ENCODE data around the gene STK11IP.

Gene STK11IP

DNA sequence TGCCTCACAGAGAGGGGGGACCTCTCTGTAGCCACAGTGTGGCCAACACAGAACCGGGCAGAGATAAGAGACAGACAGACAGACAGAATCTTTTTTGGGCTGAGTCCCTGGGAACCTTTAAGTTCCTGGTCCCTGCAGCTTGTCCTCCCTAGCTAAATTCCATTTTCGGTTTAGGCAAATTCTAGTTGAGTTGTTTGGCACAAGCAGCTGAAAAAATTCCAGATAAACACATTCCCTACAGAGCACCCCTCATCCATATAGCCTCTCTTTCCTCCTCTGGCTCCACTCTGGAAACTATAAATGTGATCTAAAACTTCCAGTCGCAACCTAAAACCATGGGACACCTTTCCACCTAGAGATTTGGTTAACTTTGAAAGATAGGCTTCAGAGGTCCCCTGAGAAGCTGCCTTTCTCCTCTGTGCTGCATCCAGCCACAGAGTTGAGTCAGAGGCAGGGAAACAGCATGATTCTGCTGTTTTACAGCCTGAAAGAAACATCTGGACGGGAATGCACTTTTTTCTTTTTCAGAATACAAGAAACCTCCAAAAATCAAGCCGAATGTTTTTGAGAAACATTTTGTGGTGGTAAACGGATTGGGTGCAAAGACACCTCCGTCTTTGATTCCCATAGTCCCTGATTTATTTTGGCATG is 60.7 kb downstream of the STK11IP start:
- no peak for DNase-seq

DNA sequence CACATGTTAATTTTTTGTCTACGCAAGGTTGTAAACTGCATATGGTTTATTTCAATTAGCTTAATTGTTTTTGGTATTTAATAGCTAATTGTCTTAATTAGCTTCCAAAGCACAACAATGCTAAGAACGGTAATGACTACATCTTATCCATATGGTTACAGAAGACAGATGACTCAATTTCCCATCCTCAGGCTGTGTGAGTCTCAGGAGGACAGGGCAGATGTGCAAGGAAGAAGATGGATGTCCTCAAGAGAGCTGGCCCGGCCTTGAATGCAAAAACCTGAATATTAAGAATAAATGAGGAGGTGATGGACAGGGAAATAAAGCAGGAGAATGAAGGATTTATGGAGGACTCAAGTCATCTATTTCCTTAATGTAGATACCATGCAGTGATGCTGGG is 61.2 kb downstream of the STK11IP start:
- no peak for DNase-seq

DNA sequence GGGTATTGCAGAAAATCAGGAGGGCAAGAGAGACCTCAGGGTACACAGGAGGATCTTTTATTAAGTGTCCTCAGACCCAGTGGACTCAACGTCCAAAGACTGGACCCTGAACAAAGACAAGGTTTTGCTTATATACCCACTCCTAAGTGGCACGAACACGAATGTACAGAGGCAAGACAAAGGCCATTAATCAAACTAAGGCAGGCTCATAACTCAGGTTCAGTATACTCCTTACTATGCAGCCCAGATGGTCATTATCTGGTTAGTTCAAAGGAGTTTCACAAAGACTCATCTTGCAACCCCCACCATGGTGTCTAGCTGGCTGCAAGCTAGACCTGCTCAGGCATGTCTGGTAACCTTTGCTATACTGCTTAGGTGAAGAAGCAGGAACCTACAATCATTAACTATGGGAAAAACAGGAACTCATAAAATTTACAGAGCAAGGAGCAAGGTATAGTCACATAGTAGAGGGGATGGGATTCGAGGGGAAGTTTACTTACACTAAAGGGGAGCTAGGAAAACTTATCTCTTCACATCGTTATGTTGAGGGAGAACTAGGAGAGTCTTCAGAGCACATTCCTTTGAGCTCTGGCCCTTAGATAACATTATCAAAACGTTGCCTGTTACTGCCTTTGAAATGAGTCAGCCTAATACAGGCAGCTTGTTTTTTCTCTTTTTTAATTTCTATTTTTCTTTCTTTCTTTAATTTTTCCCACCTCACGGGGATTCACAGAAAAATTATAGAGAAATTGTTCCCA is 63.7 kb downstream of the STK11IP start:
- DNase-seq = no peak

DNA sequence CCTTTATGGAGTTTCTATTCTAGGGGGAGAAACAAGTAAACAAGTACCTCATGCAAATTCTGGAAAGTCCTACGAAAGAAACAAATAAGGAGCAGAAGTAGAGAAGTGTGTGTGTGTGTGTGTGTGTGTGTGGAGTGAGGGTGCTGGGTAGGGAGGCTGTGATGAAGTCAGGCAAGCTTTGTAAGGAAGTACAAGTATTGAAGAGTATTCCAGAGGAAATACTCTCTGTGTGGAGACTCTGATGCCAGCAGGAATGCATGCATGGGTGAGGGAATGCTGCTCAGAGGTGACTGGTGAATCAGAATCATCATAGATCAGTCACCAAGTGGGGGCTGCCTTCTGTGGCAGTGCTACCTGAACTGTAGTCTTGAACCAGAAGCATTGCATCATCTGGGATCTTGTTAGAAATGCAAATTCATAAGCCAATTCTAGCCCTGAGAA is 64.3 kb downstream of the STK11IP start:
- no peak for DNase-seq

DNA sequence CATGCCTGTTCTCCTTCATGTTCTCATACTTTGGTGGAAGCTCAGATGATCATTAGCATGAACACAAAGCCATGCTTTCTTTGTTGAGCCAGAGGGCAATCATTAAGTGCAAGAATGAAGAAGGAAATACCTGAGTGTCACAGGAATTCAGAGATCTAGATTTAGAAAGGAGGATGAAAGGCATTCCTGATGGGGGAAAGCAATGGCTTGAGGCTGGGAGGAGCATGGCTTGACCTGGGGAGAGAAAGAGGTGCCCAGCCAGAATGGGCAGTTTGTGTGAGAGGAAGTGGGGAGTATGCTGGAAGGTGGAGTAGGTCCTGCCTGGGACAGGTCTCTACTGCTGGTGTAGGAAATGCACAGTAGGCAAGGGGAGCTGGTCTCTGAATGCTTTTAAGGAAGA is 64.9 kb downstream of the STK11IP start:
- DNase-seq = no peak

DNA sequence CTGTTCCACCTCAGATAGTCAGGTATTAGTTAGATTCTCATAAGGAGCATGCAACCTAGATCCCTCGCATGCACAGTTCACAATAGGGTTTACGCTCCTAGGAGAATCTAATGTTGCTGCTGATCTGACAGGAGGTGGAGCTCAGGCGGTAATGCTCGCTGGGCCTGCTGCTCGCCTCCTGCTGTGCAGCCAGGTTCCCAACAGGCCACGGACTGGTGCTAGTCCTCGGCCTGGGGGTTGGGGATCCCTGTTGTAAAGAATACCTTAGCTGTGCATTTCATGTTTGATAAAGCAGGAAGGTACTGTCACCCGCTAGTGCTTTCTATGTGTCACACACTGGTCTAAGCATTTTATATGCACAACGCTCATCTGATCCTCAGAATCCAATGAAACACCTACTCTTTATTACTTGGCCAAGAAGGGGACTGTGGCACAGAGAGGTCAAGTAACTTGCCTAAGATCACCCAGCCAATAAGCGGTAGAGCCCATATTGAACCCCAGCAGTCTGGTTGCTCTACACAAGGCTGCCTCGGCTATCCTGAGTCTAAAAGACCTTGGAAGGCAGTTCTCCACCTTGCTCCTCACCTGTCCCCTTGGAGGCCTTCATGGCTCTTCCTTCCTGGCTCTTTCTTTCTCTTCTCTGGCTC is 65.6 kb downstream of the STK11IP start:
- no peak for DNase-seq

DNA sequence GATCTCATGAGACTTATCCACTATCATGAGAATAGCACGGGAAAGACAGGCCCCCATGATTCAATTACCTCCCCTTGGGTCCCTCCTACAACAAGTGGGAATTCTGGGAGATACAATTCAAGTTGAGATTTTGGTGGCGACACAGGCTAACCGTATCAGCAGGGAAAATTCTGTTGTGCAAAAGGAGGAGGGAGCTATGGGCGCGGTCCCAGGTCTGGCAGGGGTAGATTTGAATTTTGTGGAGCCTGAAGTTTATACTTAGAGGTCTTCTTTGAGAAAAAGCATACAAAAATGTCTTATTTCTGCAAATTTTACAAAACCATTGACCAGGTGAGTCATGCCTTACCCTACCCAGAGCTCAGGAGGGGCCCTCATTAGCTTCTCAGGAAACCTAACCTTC is 66.4 kb downstream of the STK11IP start:
- no peak for DNase-seq

DNA sequence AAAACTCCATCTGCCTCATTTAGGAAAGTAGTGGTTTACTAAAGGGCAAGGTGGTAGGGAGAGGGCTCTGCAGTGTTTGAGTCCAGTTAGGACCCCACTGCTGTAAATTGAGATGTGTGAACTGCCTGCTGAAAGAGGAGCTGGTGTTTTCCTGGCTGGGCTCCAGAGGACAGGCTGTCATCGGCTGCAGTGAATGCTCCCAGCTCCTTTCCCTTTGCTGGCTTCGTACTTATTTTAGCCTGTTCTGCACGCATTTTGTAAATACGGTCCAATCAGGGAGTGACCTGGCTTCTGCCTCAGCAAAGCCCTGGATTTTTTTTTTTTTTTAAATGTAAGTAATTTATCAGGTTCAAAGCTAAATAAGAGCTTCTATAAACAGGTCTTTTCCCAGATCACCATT is 67.3 kb downstream of the STK11IP start:
- no peak for DNase-seq

DNA sequence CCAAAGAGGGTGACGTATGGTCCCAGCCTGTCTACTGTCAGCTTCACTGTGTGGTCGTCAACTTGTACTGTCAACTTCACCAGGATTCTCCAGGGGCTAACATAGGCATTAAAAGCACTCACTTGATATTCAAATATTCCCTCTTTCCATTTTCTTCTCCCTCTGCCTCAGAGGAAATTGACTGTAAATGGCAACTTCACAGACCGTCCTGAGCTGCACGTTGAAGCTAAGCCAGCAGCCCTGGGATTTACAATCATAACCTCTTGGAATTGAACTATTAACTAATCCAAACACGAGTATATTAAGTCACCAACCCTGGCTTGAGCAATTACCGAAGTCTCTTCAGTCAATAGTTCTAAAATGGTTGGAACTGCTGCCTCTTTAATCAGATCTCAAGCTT is 68.3 kb downstream of the STK11IP start:
- no peak for DNase-seq
